Superior temporal gyrus (tissue), 1 donor: Measurements from ENCODE around the gene MAP2K5.

ENCODE experiments used
- DNase-seq: peaks from one replicate; pipeline ENCODE4 v3.0.0-alpha.2; 2016; ENCODE audit errors: extremely low spot score

Gene MAP2K5

DNA sequence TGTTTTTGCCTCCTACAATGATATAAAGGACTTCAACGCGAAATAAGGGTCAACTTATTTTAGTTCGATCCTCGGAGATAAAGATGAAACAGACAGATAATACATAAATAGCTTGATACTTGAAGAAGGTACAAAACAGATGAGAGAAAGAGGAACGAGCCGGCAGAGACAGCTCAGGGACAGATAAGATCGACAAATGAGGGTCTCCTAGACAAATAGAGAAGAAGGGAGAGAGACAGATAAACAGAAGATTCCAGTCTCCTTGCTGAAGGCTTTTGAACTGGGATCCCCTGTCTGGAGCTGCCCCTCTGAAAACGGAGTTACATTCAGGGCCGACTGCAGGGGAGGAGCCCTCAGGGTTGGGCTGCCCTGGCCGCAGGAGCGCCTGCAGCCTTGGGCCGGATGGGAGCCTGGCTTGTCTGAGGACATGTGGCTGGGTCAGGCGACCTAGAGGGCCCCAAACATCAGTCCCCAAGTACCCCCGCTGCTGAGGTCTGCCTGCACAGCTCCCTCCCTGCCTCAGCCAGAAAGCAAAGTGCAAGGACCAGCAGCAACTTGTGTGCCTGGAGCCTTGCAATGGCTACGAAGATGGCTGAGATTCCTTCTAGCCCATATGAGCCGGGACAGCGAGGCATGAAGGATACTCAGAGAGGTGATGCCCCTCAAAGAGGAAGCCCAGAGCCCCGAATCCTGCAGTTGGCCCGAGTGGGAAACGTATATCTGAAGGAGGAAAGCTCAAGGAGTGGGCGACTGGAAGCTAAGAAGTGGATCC lies 281.9 kb downstream of the MAP2K5 start:
- DNase-seq, result no peak

GRCh38 chr15:67824976-67825880 lies 282.7 kb downstream of the MAP2K5 start, which contains the start of gene SKOR1:
Gene SKOR1, plus strand, starts transcription at chr15:67825509. Its CDS starts 94 bp downstream, at chr15:67825603.
- no peak for DNase-seq

GRCh38 chr15:67825881-67826716 lies 283.6 kb downstream of the MAP2K5 start:
- no peak for DNase-seq

DNA sequence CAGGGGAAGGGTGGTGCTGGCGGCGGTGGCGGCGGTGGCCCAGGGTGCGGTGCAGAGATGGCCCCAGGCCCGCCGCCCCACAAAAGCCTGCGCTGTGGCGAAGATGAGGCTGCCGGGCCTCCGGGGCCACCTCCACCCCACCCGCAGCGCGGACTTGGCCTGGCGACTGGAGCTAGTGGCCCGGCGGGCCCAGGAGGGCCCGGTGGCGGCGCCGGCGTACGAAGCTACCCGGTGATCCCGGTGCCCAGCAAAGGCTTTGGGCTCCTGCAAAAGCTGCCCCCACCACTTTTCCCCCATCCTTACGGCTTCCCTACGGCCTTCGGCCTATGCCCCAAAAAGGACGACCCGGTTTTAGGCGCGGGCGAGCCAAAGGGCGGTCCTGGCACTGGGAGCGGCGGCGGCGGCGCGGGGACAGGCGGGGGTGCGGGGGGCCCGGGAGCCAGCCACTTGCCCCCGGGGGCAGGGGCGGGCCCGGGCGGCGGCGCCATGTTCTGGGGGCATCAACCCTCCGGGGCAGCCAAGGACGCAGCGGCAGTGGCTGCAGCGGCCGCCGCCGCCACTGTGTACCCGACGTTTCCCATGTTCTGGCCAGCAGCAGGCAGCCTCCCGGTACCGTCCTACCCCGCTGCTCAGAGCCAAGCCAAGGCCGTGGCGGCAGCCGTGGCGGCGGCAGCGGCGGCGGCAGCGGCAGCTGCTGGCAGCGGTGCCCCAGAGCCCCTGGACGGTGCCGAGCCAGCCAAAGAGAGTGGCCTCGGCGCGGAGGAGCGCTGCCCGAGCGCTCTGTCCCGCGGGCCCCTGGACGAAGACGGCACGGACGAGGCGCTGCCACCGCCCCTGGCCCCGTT lies 284.4 kb downstream of the MAP2K5 start:
- no peak for DNase-seq

- no peak for DNase-seq
These were observed 285.2 kb downstream of the MAP2K5 start for GRCh38 chr15:67827562-67828277.

GRCh38 chr15:67828278-67828968 lies 285.9 kb downstream of the MAP2K5 start:
- no peak for DNase-seq

- DNase-seq, result no peak
These were observed 286.6 kb downstream of the MAP2K5 start for GRCh38 chr15:67828969-67829646.

DNA sequence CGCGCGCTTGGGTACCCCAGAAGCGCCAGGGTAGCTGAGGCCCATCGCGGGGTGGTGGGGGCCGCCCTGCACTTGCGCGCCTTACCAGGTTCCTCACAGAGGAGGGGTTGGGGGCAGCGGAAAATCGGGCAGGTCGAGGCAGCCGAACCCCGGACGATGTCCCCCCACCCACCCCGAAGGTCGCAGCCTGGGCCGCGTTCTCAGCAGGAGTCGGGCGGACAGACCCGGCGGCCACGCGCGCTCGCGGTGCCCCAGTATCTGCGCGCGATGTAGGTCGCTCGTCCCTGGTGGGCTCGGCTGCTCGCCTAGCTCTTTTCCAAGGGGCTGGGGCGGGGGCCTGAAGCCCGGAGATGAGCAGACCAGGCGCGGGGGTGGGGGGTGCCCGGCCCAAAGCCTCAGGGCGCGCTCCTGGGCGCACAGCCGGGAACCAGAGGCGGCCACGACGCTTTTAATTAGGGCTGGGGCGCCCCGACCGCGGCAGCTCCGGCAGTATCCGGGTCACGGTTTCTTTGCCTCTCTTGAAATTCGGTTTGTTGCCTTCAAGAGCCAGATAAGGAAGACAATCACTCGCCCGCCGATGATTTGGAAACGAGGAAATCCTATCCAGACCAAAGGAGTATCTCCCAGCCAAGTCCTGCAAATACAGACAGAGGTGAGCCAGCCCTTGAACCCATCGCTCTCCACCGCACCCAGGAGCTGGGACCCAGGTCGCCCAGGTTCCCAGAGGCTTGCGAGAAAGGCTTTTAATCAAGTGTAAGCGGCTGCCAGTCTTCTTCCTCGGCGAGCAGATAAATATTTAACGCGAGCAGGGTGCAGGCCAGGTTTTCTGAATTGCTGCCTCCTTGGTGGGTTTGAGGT lies 287.4 kb downstream of the MAP2K5 start:
- no peak for DNase-seq

- no peak for DNase-seq
These were observed 288.9 kb downstream of the MAP2K5 start for GRCh38 chr15:67831363-67831762.

DNA sequence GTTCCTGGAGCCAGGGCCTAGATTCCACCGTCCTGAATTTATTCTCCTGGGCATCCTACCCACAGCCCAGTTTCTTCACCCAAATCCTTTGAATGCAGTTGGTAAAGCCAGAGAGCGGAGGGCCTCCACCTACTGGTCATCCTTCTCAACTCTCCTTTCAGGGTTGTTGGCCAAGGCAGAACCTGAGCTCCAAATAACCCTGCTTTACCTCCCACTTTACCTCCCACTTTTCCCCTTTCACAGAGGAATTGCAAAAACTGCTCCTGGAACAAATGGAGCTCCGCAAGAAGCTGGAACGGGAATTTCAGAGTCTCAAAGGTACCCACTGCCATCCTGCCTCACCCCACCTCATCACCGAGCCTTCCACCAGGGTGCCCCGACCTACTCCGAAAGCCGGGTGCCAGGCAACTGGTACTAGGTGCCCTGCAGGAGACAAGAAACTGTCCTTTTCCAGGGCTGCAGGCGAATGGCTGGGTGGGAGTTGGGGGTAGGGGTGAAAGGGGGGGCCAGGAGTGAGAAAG lies 289.6 kb downstream of the MAP2K5 start:
- DNase-seq, result no peak

DNA sequence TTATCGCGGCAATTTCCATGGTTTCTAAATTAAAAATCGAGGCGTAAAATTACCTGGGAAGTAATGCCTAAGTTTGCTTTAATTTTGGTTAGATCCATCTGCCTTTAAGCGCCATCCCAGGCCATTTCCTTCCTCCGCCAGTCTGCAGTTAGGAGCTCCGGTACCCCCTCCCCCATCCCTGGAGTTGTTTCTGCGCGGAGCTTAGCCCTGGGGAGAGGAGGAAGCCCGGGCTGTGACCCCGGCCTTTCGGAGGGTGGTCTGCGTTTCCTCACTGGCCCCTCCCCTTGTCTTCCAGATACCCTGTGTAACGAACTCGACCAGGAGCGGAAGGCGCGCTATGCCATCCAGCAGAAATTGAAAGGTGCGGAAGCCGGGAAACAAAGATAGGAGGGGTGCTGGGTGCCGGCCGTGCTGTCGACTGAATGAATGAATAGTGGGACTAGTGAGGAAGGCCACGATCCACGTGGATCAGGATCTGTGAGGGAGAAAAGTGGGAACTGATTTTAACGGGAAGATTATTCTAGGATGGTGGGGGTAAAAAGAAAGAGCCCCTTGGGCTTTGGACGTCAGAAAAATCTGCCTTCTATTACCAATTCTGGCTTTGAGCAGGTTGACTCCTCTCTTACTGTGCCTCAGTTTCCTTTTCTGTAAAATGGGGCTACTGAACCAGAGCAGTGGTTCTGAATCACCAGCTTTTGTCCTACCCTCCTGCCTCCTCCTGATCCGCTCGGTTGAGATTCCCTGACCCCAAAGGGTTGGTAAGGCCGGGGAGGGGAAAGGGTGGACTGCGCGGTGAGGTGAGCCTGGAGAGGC lies 290.6 kb downstream of the MAP2K5 start:
- no peak for DNase-seq

GRCh38 chr15:67833710-67834511 lies 291.4 kb downstream of the MAP2K5 start:
- DNase-seq, result no peak

GRCh38 chr15:67834581-67835296 lies 292.2 kb downstream of the MAP2K5 start:
- no peak for DNase-seq

DNA sequence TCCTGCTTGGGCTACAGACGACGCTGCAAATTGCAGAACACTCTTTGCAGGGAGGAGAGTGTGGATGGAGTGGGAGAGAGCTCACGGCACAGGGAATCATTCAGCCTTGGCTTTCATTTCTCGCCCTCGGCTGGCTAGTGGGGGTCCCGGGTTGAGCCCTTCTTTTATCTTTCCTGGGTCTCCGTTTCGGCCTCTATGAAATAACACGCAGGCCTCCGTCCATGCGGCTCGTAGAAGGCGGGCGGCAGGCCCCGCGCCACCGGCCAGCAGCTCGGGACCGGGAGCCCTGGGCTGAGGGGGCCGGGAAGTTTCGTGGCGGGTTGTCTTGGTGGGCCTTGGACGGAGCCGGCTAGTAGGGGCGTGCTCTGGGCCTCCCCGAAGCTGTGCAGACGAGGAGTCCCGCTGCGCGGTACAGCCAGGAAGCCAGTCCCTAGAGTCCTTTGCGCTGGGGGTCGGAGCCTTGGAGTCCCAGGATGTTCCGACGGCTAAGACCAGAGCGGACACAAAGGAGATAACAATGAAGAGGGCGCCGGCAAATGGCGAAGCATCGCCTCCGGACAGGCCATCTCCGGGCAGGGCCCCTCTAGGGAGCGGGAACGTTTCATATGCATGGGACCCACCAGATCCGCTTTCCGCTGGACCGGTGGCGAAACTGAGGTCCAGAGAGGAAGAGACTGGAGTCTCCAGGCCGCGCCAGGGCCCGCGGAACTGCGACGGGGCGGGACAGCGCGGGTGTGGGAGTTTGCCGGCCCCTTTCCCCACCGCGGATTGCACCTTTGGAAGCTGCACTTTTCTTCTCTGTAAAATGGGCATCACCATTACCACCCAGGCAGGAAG lies 293.0 kb downstream of the MAP2K5 start:
- no peak for DNase-seq

GRCh38 chr15:67836134-67836455 lies 293.6 kb downstream of the MAP2K5 start:
- DNase-seq, result no peak
